Fibroblast of skin of left biceps (primary cell): ENCODE results near the gene MAN2A2.

Experiments
- DNase-seq, 2 experiments: peaks; one replicate each; pipeline ENCODE4 v3.0.0-alpha.2; 2013; ENCODE audit warnings: low read depth in 2 of 2

MAN2A2 gene

GRCh38 chr15:90960298-90961091, 57.4 kb downstream of the MAN2A2 start:
- no peak for DNase-seq

- DNase-seq, result no peak
Measured at GRCh38 chr15:90962021-90962420, 58.9 kb downstream of the MAN2A2 start.

GRCh38 chr15:90966262-90966661, 63.2 kb downstream of the MAN2A2 start:
- no peak for DNase-seq

GRCh38 chr15:90967206-90967605, 64.1 kb downstream of the MAN2A2 start:
- no peak for DNase-seq

DNA sequence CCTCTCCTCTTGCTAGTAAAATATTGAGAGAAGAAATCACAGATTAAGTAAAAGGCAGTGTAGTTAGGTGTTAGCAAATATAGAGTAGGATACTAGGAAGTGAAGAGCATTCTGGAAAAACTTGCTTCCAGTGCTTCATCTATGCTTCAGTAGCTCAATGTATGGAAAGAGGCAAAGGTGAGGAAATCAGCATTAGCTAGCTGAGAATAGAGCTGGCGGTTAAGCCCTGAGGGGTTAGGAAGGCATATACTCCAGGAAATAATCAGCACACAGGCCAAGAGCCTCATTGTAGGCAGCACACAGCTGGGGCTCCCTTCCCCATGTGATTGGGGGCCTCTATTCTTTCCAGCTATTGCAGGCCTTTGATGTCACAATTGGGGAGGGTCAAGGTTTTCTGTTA, 65.3 kb downstream of the MAN2A2 start:
- no peak for DNase-seq

GRCh38 chr15:90970274-90970673, 67.2 kb downstream of the MAN2A2 start:
- no peak for DNase-seq

GRCh38 chr15:90972133-90972532, 69.0 kb downstream of the MAN2A2 start:
- no peak for DNase-seq
